ENCODE results near the gene MEI4.
"Not testable (repeated sequence)": the region's sequence is repeated elsewhere in the genome, so short reads cannot be mapped to it uniquely, and the experiment has no call there.

The MEI4 gene

GRCh38 chr6:77825204-77825603, 172.4 kb downstream of the MEI4 start:
- DNase-seq = no peak

GRCh38 chr6:77829736-77830135, 176.9 kb downstream of the MEI4 start:
- DNase-seq = no peak

- DNase-seq = not testable (repeated sequence)
Observed at GRCh38 chr6:77833749-77834148, 180.9 kb downstream of the MEI4 start.

- DNase-seq = no peak
Observed at GRCh38 chr6:77834591-77834996, 181.8 kb downstream of the MEI4 start.

- DNase-seq = no peak
Observed at GRCh38 chr6:77837034-77837784, 184.4 kb downstream of the MEI4 start.

GRCh38 chr6:77839292-77839691, 186.5 kb downstream of the MEI4 start:
- DNase-seq = no peak

GRCh38 chr6:77844822-77845221, 192.0 kb downstream of the MEI4 start:
- no peak for DNase-seq

- no peak for DNase-seq
Observed at GRCh38 chr6:77853401-77853800, 200.6 kb downstream of the MEI4 start.

GRCh38 chr6:77856391-77856790, 203.6 kb downstream of the MEI4 start:
- no peak for DNase-seq

GRCh38 chr6:77857421-77857820, 204.6 kb downstream of the MEI4 start:
- no peak for DNase-seq

GRCh38 chr6:77876300-77876699, 223.5 kb downstream of the MEI4 start:
- DNase-seq = no peak

- no peak for DNase-seq
Observed at GRCh38 chr6:77879527-77879926, 226.7 kb downstream of the MEI4 start.

- no peak for DNase-seq
Observed at GRCh38 chr6:77880501-77880900, 227.7 kb downstream of the MEI4 start.

- DNase-seq = no peak
Observed at GRCh38 chr6:77883851-77884250, 231.0 kb downstream of the MEI4 start.

- DNase-seq = no peak
Observed at GRCh38 chr6:77893391-77893790, 240.6 kb downstream of the MEI4 start.

- no peak for DNase-seq
Observed at GRCh38 chr6:77906070-77906469, 253.2 kb downstream of the MEI4 start.

GRCh38 chr6:77910826-77911225, 258.0 kb downstream of the MEI4 start:
- DNase-seq = no peak

- no peak for DNase-seq
Observed at GRCh38 chr6:77926198-77926751, 273.4 kb downstream of the MEI4 start.

GRCh38 chr6:77930382-77930781, 277.5 kb downstream of the MEI4 start:
- DNase-seq = no peak

GRCh38 chr6:77930952-77931351, 278.1 kb downstream of the MEI4 start:
- DNase-seq = no peak

GRCh38 chr6:77962070-77962469, 309.2 kb downstream of the MEI4 start:
- no peak for DNase-seq

GRCh38 chr6:77965449-77965848, 312.6 kb downstream of the MEI4 start:
- DNase-seq = no peak

- DNase-seq = no peak
Observed at GRCh38 chr6:77972334-77972733, 319.5 kb downstream of the MEI4 start.
